Stimulated activated CD8-positive, alpha-beta memory T cell treated with anti-CD3 and anti-CD28 coated beads, Interleukin-2, amount 100 ng/mL, for 48 hours (primary cell): ENCODE results near the gene SMCP.
A peak's percentile ranks its signal among the peaks of the same experiment; 100 is the strongest.

Experiments used
- DNase-seq, 2 donors: peaks; one replicate each; pipeline ENCODE4 v3.0.0-alpha.2; 2020; ENCODE audit warnings: low read depth in 2 of 2

The SMCP gene, protein sequence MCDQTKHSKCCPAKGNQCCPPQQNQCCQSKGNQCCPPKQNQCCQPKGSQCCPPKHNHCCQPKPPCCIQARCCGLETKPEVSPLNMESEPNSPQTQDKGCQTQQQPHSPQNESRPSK

DNA sequence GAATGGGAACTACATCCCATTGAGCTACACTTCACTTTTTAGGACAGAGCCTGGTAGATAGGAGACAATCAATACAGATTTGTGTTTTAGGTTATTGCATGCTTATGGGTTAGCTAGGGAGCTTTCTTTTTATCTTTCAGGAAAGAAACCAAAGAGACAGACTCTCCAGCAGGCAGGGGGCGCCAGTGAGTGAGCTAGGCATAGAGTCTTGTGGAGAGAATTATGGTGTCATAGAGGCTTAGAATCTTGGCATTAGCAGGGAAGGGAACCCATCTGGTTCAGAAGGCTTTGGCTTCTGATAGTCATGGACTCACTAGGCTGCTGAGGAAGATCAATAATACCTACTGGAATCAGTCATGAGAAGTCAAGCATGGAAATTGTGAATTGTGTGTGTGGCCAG, at the start of gene SMCP:
Gene SMCP (plus strand): TSS at position 281 of the 400 bp plus-strand sequence. CDS start 6,101 bp downstream, outside the sequence.
- DNase-seq, result peak; percentile 23 to 30

DNA sequence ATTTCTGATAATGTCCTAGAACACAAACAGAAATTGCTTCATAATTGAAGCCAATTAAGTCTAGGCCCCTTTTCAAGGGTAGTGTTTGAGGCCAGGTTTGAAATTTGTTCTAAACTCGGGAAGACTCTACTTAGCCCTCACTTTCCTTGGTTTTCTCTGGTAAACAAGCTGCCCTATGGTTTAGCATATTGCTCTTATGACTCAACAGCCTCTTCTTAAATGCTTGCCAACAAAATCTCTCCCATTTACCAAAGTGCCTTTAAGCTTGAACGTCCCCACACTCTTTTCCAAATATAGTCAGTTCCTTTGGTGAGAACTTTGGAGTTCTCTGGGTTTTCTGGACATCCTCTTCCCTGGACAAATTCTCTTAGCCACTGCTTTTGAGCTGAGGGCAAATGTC, 41.3 kb upstream of the SMCP start:
- no peak for DNase-seq

DNA sequence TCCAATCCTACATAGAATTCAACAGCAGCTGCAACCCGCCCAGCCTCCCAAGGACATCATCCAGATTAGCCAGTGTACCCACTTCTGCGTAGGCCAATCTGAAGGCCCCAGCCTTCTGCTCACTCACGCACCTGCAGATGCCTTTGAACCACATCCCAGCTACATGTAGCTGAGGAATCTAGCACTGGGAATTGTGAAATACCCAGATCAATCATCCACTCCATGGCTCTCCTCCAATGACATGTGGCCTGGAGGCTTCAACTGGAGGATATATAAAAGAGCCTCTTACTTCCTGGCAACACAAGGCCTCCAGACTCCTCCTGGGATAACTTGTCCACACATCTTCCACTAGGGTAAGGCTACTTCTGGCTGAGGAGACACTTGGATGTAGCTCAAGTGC, 35.6 kb upstream of the SMCP start, which contains the start of gene LCE6A:
Gene LCE6A (plus strand): TSS at position 301 of the 400 bp plus-strand sequence. CDS start 665 bp downstream, outside the sequence.
- DNase-seq, result no peak

DNA sequence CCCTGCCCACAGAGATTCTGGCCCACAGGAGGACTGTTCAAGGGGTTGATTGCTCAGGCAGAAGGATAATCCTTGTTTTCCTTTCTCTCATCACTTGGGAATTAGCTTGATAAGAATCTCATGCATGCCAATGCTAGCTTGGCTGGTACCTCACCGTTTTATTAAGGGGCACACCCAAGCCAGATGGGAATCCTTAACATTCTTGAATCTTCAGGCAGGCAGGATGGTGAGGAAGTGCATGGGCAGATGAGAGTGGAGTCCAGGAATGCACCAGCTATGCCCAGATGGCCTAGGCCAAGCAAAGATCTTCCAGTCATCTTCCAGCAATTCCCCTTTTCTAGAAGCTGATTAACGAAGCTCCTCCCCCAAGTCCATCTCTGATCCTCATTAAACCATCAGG, 22.5 kb upstream of the SMCP start:
- DNase-seq, result no peak

DNA sequence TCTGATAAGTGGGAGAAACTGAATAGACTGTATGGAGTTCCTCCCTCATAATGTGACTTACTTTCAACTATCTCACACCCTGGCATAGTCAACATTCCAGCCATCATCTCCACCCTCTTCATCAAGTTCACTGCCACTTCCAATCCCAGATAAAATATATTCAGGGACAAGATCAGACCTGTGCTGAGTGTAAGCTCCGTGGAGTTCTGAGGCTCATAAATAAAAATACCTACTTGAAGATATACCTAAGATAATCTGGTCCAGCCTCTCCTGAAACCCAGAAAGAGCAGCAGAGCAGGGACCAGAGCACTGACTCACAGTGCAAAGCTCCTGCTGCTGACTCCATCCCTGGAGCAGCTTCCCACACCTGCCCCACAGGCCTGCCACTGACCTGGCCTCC, 20.1 kb upstream of the SMCP start:
- no peak for DNase-seq

DNA sequence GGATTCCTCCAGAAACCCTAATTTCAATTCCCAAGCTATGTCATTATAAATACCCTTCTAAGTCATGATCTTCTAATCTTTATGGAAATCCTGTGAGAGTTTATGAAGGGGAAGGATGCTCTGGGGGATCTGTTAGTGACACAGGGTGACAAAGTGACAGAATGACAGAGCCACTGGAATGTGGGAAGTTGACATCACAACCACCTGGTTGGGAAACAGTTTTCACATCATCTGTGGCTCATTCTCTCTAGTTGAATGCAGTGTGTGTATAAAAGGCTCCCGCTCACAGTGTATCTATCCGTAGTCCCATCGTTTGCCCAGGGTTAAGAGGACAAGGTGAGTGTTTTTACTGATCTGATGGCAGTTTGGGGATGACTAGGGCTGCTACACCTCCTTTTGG, 18.4 kb upstream of the SMCP start, which contains the start of gene LCE7A:
Gene LCE7A (plus strand): TSS at position 301 of the 400 bp plus-strand sequence. CDS start 702 bp downstream, outside the sequence.
- DNase-seq, result no peak

DNA sequence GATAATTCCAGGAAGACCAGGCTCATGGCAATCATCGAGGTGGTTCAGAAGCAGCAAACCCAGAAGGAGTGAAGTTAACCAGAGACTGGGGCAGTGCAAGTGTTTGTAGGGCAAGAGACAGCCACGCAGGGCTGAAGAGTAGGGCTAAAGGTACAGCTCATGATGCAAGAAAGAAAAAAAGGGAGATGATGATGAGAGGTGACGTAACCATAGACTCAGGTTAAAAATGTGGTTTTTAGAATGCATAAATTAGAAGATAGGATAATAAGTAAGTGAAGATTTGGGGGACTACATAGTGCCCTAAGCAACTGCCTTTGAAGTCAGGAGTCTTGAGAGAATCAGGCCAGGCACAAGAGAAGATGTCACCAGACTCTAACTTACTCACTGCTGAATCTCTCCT, 18.0 kb upstream of the SMCP start:
- no peak for DNase-seq

DNA sequence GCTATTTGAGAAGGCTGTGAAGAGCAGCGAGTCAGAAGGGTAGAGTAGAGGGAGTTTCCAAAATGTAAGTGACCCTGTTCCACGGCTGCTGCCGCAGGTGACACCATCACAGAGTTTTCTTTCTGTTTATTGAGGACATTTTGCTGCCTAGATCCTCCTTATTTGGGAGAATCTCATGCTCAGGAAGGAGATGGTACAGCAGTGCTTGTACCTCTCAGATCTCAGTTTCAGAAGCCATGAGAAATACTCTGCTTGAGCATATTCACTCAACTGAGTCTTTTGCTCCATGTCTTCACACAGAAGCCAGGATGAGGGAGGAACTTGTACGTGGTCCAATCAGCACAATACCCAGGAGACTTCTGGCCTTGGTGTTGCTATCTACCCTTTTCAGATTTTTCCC, 16.7 kb upstream of the SMCP start:
- DNase-seq, result no peak

DNA sequence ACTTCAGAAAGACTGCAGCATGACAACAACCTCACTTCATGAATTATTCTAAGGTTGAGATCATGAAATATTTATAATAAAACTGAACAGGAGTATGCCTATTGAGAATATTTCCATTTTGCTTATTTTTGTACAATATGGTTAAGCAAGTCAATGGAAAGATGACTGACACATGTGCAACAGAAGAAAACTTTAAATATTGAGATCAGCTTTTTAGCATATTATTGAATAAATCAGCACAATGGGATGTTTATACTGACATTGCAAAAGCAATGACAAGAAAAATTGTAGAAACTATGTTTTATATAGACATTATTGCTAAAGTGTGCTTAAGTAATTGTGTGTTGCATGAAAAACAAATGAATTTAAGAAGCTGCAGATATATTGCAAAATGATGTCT, 13.7 kb upstream of the SMCP start:
- no peak for DNase-seq

DNA sequence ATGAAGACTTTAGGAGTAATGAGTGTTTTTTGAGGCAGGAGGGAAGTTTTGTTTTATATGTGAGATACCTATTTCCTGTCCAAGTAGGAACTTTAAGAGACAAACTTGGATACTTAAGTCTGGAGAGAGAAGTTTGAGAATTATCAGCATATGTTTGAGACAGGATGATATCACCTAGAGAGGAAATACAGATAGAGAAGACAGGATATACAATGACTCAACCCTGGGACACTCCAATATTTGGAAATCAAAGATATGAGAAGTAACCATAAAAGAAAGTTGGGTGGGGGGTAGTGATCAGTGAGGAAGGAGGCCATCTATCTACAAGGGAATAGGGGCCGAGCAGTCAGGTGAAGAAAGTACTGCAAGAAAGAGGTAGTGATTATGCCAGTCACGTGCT, 11.8 kb upstream of the SMCP start:
- DNase-seq, result no peak

DNA sequence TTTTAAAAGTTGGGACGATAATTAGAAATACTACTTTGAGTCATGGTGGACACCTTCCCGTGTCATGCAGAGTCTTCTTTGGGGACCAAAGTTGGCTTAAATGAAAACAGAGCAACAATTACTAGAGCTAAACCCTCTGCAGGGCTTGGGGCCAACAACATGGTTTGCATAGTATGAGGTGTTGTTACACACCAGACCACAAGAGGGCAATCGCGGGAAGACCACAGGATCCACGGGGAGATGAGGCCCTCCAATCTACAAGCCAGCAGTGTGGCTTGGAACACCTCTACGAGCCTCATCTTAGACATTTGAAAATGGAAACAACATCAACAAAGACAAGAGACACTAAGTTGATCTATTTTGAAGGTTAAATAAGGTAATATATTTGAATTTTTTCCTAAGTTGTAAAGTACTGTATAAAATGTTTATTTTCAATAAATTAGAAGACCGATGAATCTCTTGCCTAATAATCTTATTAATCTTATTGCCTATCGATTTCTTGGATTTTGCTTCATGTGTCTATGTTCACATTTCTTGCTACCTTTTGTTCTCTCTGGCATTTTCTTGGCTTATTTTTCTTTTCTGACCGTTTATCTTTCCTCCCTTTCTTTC, 8.2 kb upstream of the SMCP start:
- peak; percentile 28 to 41 for DNase-seq

DNA sequence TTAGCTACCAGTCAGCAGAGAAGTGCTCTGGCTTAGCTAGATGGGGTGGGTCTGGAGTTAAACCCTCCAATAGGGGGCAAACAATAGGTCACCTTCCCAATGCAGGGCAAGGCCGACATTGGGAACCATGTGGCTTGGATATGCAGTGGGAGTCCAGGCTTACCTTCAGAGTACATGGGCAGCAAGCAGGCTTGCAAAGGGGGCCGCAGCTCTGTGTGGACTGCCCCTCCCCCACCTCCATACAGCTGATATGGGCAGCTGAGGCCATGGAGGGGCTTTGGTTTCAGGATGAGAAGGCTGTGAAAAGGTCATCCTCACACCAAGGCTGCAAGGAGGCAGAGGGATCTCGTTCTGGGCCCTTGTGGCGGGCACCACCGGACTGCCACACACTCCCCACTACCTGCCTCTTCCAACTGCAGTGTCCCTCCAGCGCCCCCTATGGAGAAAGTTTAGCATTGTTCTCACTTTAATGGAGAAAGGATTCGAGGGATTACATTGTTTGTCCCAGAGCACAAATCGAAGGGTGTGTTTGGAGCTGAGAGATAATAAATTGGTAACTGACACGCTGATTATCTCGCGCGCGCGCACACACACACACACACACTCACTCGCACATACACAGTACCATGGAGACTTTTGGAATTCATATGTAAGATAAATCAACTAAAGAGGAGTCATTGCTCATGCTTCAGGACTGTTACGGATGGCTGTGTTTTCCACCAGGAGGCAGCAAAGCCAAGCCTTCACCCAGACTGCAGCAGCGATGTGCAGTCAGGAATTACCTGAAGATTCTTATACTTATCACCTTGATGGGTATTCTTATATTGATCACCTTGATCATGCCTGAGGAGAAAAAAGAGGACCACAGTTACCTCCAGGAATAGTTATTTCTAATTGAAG, 7.0 kb upstream of the SMCP start:
- DNase-seq, result no peak

DNA sequence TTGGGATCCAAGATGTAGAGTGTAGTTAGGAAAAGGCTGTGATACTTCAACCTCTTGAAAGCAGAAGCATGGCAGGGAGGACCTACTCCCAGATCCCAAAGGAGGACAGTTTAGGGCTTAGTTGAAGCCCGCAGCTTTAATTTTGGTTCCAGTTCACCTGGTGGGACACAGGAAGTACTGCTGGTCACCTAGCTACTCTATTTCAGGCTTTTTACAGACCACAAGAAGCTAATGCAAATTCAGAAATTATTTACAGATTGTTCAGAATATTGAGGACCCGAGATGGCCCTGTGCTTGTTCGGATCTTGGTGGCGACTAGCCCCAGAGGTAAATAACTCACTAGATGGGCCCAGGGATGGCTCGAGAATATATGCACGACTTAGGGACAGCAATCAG, 6.4 kb upstream of the SMCP start:
- DNase-seq, result no peak

DNA sequence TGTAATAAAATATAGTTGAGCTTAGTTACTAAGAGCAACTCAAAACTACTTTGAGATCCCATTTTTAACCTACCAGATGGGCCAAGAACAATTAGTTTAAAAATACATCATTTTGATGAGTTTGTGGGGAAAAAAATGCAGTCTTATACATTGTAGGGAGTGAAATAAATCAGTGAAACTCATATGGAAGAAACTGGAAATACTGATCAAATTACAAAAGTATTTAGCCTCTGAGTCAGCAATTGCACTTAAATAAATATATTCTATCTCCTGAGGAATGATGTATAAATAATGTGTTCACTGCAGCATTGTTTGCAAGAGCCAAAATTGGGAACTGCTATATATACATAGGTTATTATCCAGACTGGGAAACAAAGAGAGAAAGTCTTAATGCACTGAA, 4.6 kb upstream of the SMCP start:
- no peak for DNase-seq

DNA sequence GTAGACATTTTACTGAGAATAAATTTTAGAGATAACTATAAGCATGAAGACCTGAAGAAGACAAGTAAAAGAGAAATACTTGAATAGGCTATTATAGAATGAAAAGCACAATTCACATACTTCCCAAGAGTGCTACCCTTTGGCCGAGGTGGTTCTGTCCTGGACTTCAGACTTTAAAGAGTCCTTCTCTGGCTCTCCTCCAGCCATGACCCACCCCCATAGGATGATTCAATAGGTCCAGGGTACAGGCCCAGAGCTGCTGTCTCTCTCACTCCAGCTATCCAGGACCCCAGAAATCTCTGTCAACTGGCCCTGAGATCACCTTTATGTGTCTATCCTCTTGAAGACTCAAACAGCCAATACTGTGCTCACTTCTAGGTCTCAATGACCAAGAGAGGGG, 1.3 kb upstream of the SMCP start:
- no peak for DNase-seq

DNA sequence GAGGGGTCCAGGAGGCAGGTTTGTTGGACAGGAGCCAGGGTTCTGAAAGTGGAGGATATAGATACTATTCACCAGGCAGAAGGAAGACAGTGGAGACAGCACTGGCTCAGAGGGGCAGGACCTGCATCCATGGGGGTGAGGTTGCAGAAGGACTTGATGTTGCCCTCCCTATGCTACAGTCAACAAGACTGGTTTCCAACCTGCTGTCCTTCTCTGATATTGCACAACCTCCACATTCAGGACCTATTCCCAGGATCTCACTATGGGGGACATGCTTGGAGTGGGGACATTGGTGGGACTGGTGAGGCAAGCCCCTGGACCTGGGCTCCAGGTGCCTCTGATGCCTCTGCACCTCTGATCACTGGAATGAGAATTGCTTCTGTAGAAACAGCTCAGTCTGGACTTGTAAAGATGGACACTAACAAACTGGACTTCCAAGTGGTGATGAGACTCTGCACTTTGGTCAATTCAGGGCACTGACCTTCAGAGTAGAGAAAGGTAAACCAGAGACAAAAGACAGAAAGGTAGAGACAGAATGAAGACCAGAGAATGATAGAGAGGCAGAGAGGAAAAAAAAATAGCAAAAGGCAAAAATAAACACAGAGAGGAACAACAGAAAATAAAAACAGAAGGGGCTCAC, 1.6 kb downstream of the SMCP start:
- DNase-seq, result no peak

DNA sequence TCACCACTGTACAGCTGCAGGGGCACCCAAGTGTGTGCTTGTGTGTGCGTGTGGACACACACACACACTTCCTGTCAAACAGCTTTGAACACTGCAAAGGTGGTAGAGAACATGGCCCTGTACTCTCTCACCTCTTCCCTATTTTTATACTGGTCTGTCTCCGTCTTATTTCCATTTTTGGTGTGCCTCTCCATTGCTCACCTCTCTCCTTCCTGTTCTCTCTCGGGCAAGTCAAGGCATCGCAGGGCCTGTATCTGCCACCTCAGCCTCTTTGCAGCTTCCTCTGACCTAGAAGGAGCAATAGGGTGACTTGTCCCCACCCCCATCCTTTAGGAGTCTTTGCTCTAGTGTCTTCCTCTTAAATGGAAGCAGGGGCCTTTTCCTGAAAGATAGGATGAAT, 2.2 kb downstream of the SMCP start:
- no peak for DNase-seq

DNA sequence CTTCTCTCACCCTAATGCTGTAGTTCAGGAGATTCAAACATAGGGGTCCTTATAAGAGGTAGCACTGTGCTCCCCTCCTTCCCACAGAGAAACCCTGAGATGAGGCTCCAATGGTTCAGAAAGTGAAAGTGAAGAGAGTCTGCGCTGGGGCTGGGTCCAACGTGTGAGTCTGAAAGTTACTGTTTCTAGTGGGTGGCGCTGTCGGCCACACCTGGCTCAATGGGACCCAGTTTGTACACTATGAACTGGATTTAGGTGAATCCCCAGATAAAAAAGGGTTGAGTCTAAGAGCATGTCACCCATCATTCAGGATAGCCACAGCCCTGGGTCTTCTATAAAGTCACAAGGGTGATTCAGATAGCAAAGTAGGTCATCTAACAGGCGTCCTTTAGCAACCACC, 2.8 kb downstream of the SMCP start:
- no peak for DNase-seq

DNA sequence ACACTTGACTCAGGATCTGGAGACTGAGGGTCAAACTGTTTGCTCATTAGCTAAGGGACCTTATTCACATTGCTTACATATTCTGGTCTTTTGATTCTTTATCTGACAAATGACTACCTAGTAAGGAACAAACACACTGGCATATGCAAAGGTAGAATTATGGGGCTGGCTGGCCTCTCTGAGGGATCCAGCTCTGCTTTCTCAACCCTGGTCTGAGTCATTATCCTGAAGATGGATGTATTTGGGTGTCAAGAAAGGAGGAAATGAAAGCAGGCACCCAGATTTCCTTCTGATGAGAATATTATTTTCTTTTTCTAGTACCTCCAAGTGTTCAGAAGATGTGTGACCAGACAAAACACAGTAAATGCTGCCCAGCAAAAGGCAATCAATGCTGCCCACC, 6.0 kb downstream of the SMCP start:
- no peak for DNase-seq

DNA sequence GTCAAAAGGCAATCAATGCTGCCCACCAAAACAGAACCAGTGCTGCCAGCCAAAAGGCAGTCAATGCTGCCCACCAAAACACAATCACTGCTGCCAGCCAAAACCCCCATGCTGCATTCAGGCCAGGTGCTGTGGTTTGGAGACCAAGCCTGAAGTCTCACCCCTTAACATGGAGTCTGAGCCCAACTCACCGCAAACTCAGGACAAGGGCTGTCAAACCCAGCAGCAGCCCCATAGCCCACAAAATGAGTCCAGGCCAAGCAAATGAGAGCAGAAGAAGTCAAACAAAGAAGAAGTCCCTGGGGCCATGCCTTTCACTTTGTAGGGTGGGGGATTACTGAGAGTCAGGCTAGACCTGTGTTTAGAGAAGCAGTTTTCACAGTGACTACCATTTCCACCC, 6.4 kb downstream of the SMCP start:
- DNase-seq, result no peak

DNA sequence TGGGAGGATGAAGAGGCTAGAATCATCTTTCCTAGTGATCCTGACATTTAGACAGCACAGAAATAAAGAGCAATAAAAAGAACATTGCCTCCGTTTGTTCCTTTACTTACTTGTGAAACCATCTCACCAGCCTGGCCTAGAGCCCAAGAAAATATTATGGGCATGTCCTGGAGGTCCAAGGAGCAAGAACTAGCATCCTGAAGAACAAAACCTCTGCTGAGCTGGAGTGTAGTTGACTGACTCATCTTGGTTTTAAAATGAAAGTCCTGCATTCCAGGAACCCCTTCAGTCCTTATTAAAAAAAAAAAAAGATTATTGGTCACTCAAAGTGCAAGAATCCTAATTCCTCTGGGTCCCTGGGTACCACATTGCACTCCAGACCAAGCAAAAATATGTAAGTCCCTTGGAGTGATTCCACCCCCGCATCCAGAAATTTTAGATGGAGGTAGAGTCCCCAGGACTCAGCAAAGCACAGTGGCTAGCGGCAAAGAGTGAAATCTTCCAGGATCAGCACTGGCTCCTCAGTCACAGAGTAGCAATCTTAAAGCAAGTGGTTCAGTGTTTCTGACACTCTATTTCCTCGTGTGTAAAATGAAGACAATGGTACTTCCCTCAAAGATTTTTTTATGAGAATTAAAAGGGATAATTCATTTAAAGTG, 7.0 kb downstream of the SMCP start:
- no peak for DNase-seq

DNA sequence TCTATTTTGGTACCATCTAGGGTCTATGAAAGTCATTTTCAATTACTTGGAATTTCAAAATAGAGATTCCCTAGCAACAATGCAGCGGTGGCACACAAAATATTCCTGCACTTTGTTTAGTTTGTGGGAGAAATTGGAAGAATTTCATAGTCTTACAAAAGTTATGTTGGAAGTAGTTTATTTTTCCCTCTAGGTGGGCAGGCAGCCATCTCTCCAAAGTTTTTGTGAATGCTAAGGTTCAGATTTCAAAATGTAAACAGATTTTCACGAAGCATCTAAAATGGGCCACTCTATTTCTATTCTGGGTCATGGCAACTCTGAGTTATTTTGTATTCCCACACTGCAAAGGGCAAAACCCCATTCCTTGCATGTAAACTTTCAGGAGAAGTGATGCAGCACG, 8.0 kb downstream of the SMCP start:
- no peak for DNase-seq
